ENCODE data around the gene FHAD1. TPM values are rescaled to one million over a fixed set of nuclear protein-coding genes. Genes with fewer than 3 reads are reported as not detected.
A peak's percentile ranks its signal among the peaks of the same experiment; 100 is the strongest.

FHAD1 gene
- total RNA-seq, 1 experiment from 2014 or later = not detected

DNA sequence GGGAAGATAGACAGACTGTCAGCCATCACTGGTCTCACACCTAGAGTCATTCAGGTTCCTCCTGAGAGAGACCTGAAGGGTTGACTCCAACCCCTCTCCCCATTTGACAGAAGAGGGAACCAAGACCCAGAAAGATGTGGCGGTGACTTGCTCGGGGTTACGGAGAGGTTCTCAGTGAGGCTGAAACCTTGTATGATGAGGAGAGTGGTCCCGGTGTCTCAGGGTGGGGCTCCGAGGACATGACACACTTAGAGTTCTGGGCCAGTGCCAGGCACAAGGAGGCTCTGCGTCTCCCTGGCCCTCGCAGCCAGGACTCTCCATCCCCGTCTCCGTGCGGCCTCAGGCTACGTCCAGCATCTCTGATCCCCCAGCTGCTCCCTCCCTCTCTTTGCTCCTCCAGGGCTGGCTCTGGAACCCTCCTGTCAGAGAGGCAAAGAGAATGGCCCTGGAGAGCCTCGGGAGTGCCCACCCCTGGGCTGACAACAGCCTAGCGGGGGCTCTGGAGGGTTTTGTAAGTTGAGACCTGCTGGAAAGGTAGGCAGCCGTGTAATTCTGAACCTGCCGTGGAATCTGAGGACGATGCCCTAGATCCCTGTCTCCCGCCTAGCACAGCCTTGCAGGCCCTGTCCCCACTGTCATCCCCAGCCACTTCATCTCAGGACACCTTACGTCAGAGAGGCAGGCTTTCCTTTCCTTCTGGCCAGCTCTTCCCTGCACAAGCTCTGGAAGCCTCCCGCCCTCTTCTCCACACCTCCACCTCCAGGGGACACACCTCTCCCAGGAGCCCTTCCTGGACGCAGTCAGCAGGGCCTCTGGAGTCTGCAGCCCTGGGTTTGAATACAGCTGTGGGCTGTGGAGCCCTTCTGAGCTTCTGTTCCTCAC is 166.8 kb downstream of the FHAD1 start:
- H3K27me3 Mint-ChIP-seq (ENCODE audit: insufficient read depth, unreplicated experiment) = no peaks in the 10 kb centered on the region
- intact Hi-C loops (cut with micrococcal nuclease) = no loop called here
- ChIA-PET POLR2A (interaction anchor here (0.6 to 1.1 kb wide), 2 partner anchors 10 to 69 kb away, joined by 5 to 6 read pairs; no protein-coding TSS in a partner anchor), CTCF (interaction anchor here (0.8 to 2.2 kb wide), 3 partner anchors 18 to 108 kb away, joined by 3 to 7 read pairs (median 7); no protein-coding TSS in a partner anchor)
- H3K4me3 Mint-ChIP-seq (ENCODE audit: unreplicated experiment) = no peak overlapping the region
- BruUV-seq (replicated peaks) = no TSS peak
- no peaks in the 10 kb centered on the region for H3K9me3 Mint-ChIP-seq (ENCODE audit: unreplicated experiment)
- TF ChIP-seq, protein P1, sequence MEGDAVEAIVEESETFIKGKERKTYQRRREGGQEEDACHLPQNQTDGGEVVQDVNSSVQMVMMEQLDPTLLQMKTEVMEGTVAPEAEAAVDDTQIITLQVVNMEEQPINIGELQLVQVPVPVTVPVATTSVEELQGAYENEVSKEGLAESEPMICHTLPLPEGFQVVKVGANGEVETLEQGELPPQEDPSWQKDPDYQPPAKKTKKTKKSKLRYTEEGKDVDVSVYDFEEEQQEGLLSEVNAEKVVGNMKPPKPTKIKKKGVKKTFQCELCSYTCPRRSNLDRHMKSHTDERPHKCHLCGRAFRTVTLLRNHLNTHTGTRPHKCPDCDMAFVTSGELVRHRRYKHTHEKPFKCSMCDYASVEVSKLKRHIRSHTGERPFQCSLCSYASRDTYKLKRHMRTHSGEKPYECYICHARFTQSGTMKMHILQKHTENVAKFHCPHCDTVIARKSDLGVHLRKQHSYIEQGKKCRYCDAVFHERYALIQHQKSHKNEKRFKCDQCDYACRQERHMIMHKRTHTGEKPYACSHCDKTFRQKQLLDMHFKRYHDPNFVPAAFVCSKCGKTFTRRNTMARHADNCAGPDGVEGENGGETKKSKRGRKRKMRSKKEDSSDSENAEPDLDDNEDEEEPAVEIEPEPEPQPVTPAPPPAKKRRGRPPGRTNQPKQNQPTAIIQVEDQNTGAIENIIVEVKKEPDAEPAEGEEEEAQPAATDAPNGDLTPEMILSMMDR (IDR thresholded peaks at IDR 0.05; ENCODE audit: unreplicated experiment) = no peak
- no peaks in the 10 kb centered on the region for H3K36me3 Mint-ChIP-seq (ENCODE audit: insufficient read depth, unreplicated experiment)
- H3K27ac Mint-ChIP-seq (ENCODE audit: low read depth, unreplicated experiment) = no peak overlapping the region
- DNase-seq (ENCODE audit: unreplicated experiment) = no peak
- peaks cover 46% of the 10 kb centered on the region for H3K4me1 Mint-ChIP-seq (ENCODE audit: insufficient read depth, unreplicated experiment)

DNA sequence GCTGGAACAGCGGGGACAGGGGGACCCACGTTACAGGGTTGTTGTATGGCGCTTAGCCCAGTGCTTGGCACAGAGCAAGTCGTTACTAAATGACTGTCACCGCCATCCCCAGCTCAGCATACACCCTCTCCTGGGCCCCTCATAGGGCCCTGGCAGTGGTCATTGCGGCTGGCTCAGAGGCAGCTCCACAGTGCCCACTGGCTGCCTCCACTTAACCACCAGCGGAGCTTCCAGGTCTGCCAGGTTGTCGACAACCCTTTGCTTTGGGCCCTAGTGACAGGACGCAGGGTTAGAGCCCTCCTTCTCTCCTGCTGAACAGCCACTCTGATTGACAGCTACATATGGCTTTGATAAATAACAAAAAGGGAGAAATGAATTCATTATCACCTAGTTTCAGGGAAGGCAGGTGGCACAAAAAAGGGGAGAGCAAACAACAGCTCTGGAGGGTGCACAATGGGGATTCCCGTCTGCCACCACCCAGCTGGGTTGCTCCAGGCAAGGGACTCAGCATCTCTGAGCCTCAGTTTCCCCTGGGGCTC is 167.5 kb downstream of the FHAD1 start:
- H3K27ac Mint-ChIP-seq (ENCODE audit: low read depth, unreplicated experiment) = no peak overlapping the region
- no peaks in the 10 kb centered on the region for H3K36me3 Mint-ChIP-seq (ENCODE audit: insufficient read depth, unreplicated experiment)
- POLR2A ChIA-PET = interaction anchor here (0.6 to 1.1 kb wide), 2 partner anchors 9 to 70 kb away, joined by 5 to 6 read pairs; no protein-coding TSS in a partner anchor
- no TSS peak for BruUV-seq (replicated peaks)
- TF ChIP-seq, protein P1 (IDR thresholded peaks at IDR 0.05; ENCODE audit: unreplicated experiment) = no peak
- no peak for DNase-seq (ENCODE audit: unreplicated experiment)
- no peaks in the 10 kb centered on the region for H3K27me3 Mint-ChIP-seq (ENCODE audit: insufficient read depth, unreplicated experiment)
- intact Hi-C loops (cut with micrococcal nuclease) = no loop called here
- H3K4me1 Mint-ChIP-seq (ENCODE audit: insufficient read depth, unreplicated experiment) = peaks cover 47% of the 10 kb centered on the region
- CTCF ChIA-PET = interaction anchor here (0.8 to 2.2 kb wide), 3 partner anchors 17 to 109 kb away, joined by 3 to 7 read pairs (median 7); no protein-coding TSS in a partner anchor
- no peaks in the 10 kb centered on the region for H3K9me3 Mint-ChIP-seq (ENCODE audit: unreplicated experiment)
- H3K4me3 Mint-ChIP-seq (ENCODE audit: unreplicated experiment) = no peak overlapping the region

DNA sequence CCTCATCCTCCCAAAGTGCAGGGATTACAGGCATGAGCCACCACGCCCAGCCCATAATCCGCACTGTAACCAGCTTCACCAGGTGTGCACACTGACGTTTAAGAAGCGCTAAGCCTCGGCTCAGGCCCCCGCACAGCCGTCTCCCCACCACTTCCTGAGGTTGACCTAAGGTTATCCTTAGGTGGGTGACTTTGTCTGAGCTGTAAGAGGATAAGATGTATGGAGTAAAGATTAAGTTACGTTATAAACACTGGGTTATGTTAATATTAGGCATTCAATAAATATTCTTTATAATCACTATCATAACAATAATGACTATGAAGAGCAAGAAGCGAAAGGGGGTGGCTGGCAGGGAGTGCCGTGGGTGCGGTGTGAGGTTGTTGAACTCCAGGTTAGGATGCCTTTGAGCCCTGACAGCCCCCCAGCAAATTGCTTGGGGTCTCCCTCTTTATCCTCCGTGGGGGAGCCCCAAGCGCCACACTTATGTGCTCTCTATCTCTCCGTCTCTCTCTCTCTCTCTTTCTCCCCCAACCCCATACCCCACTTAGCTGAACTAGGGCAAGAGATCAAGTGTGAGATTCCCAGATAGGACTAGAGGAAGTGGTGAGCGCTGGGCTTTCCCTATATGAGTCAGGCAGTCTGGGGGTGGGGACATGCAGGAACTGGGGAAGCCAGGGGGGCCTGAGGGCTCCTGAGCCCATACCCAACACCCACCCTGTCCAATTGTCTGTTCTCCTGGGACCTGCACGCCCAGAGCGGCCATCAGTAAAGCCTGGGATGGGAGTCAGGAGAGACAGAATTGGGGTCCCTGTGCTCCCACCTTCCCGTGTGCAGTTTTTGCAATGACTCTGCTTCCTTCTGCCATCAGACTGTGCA is 170.3 kb downstream of the FHAD1 start:
- Mint-ChIP-seq H3K27ac (ENCODE audit: low read depth, unreplicated experiment) (peak overlapping the region; percentile 79), H3K4me3 (ENCODE audit: unreplicated experiment) (peak overlapping the region; percentile 47), H3K9me3 (ENCODE audit: unreplicated experiment) (no peaks in the 10 kb centered on the region), H3K4me1 (ENCODE audit: insufficient read depth, unreplicated experiment) (peaks cover 36% of the 10 kb centered on the region), H3K27me3 (ENCODE audit: insufficient read depth, unreplicated experiment) (no peaks in the 10 kb centered on the region), H3K36me3 (ENCODE audit: insufficient read depth, unreplicated experiment) (no peaks in the 10 kb centered on the region)
- intact Hi-C loops (cut with micrococcal nuclease) = loop anchor here (5.0 kb wide), 1 partner anchor 75 kb away; no protein-coding TSS in a partner anchor
- ChIA-PET CTCF (interaction anchor here (0.6 to 5.2 kb wide), 6 partner anchors 14 to 665 kb away, joined by 3 to 28 read pairs (median 4); no protein-coding TSS in a partner anchor), POLR2A (interaction anchor here (0.6 to 3.4 kb wide), 11 partner anchors 9 to 371 kb away, joined by 3 to 22 read pairs (median 3); partner anchors contain the start of gene DNAJC16)
- DNase-seq (ENCODE audit: unreplicated experiment) = peak; percentile 91
- BruUV-seq (replicated peaks) = no TSS peak
- TF ChIP-seq, protein P1 (IDR thresholded peaks at IDR 0.05; ENCODE audit: unreplicated experiment) = no peak

Measured in MCF 10A (cell line).